HG02973 (cell line): ENCODE data around the gene SLC31A1.

ENCODE experiments used
- ATAC-seq: cut with Tn5 transposase; IDR thresholded peaks from one replicate; pipeline ENCODE4 v1.9.1; 2021; ENCODE audit warnings: moderate library complexity; ENCODE audit not compliant: unreplicated experiment

Gene SLC31A1

GRCh38 chr9:113221003-113221799 is at the start of gene SLC31A1, which contains the start of gene FKBP15:
TSS of gene SLC31A1 (plus strand) at chr9:113221544. CDS start at chr9:113256149, 34,605 bp downstream.
TSS of gene FKBP15 (minus strand) at chr9:113221277. CDS start at chr9:113221243, 34 bp downstream.
- ATAC-seq = peak; percentile 79

- no peak for ATAC-seq
These were observed 48.0 kb upstream of the SLC31A1 start for GRCh38 chr9:113173341-113173740.

GRCh38 chr9:113176803-113177202 is 44.5 kb upstream of the SLC31A1 start:
- no peak for ATAC-seq

- no peak for ATAC-seq
These were observed 44.1 kb upstream of the SLC31A1 start for GRCh38 chr9:113177251-113177650.

GRCh38 chr9:113178087-113178486 is 43.3 kb upstream of the SLC31A1 start:
- ATAC-seq = no peak

GRCh38 chr9:113179839-113180238 is 41.5 kb upstream of the SLC31A1 start:
- no peak for ATAC-seq

- ATAC-seq = no peak
These were observed 40.2 kb upstream of the SLC31A1 start for GRCh38 chr9:113181165-113181564.

- no peak for ATAC-seq
These were observed 37.3 kb upstream of the SLC31A1 start for GRCh38 chr9:113183956-113184488.

- no peak for ATAC-seq
These were observed 36.8 kb upstream of the SLC31A1 start for GRCh38 chr9:113184539-113184938.

GRCh38 chr9:113185271-113185670 is 36.1 kb upstream of the SLC31A1 start:
- ATAC-seq = no peak

GRCh38 chr9:113186137-113186755 is 35.1 kb upstream of the SLC31A1 start:
- no peak for ATAC-seq

- no peak for ATAC-seq
These were observed 33.3 kb upstream of the SLC31A1 start for GRCh38 chr9:113187929-113188595.

GRCh38 chr9:113192455-113192854 is 28.9 kb upstream of the SLC31A1 start:
- ATAC-seq = no peak

- ATAC-seq = no peak
These were observed 21.5 kb upstream of the SLC31A1 start for GRCh38 chr9:113199683-113200329.

GRCh38 chr9:113205432-113205831 is 15.9 kb upstream of the SLC31A1 start:
- no peak for ATAC-seq

- no peak for ATAC-seq
These were observed 15.5 kb upstream of the SLC31A1 start for GRCh38 chr9:113205861-113206260.

- ATAC-seq = no peak
These were observed 10.5 kb upstream of the SLC31A1 start for GRCh38 chr9:113210815-113211214.

GRCh38 chr9:113215132-113215531 is 6.2 kb upstream of the SLC31A1 start:
- no peak for ATAC-seq

GRCh38 chr9:113216406-113216805 is 4.9 kb upstream of the SLC31A1 start:
- ATAC-seq = no peak

- ATAC-seq = peak; percentile 42
These were observed 2.0 kb upstream of the SLC31A1 start for GRCh38 chr9:113219186-113219936.
